PC-3 (cell line): Measurements from ENCODE around the gene IL3RA. TPM values are rescaled to one million over a fixed set of nuclear protein-coding genes. Genes with fewer than 3 reads are reported as not detected.
A peak's percentile ranks its signal among the peaks of the same experiment; 100 is the strongest.

Source experiments
- ATAC-seq: fragments of 200-7000 bp; cut with Tn5 transposase; 2 replicates; pipeline ENCODE4 v1.9.1; 2020; ENCODE audit warnings: mild to moderate bottlenecking, moderate library complexity
- BruUV-seq: library from RNA; stranded (reverse); fragments of 400-500 nt; replicated peaks from 2 replicates; lab custom pipeline; 2021; lab: Mats Ljungman, UMichigan
- CTCF ChIA-PET: fragments of 300-600 bp; sonication (Branson Sonifier 250); formaldehyde crosslinking; loops from one replicate; lab custom pipeline; 2022; ENCODE audit warnings: antibody characterized with exemption; lab: Charles Lee
- POLR2A ChIA-PET: fragments of 300-600 bp; sonication (Branson Sonifier 250); formaldehyde crosslinking; loops from one replicate; lab custom pipeline; 2022; ENCODE audit warnings: antibody characterized with exemption; ENCODE audit not compliant: unreplicated experiment; lab: Charles Lee
- DNase-seq: peaks from one replicate; pipeline ENCODE4 v3.0.0-alpha.2; 2015
- H2AFZ ChIP-seq: fragments of 300-600 bp; sonication (generic); 2 replicates; pipeline ENCODE4 v1.6.0; 2016; ENCODE audit warnings: antibody characterized with exemption, low read length
- H3F3A ChIP-seq: fragments of 300-600 bp; sonication (generic); one replicate; pipeline ENCODE4 v1.6.0; 2017; ENCODE audit warnings: antibody characterized with exemption, low read length, control low read depth, mild to moderate bottlenecking; ENCODE audit not compliant: unreplicated experiment
- H3K27ac ChIP-seq: fragments of 300-600 bp; sonication (generic); 2 replicates; pipeline ENCODE4 v1.5.1; 2016; ENCODE audit warnings: mild to moderate bottlenecking, low read length
- H3K27me3 ChIP-seq: fragments of 300-600 bp; sonication (generic); 2 replicates; pipeline ENCODE4 v1.6.1; 2016; ENCODE audit warnings: low read length, mixed read lengths
- H3K36me3 ChIP-seq: fragments of 300-600 bp; sonication (generic); 2 replicates; pipeline ENCODE4 v1.6.1; 2016; ENCODE audit warnings: low read depth, mixed run types, low read length, mixed read lengths
- H3K4me1 ChIP-seq: fragments of 300-600 bp; sonication (generic); 2 replicates; pipeline ENCODE4 v1.5.1; 2016; ENCODE audit warnings: low read length; ENCODE audit not compliant: insufficient read depth
- H3K4me2 ChIP-seq: fragments of 300-600 bp; sonication (generic); 2 replicates; pipeline ENCODE4 v1.6.0; 2016; ENCODE audit warnings: low read length
- H3K4me3 ChIP-seq: fragments of 300-600 bp; sonication (generic); 2 replicates; pipeline ENCODE4 v1.5.1; 2016; ENCODE audit warnings: mild to moderate bottlenecking, low read length, mixed read lengths
- H3K79me2 ChIP-seq: fragments of 300-600 bp; sonication (generic); 2 replicates; pipeline ENCODE4 v1.6.1; 2017; ENCODE audit warnings: low read length, mixed read lengths
- H3K9ac ChIP-seq: fragments of 300-600 bp; sonication (generic); 2 replicates; pipeline ENCODE4 v1.6.0; 2016; ENCODE audit warnings: mild to moderate bottlenecking, low read length
- H3K9me2 ChIP-seq: fragments of 300-600 bp; sonication (generic); replicated peaks from 2 replicates; pipeline ENCODE4 v1.6.1; 2016; ENCODE audit warnings: mixed run types, low read length, mixed read lengths
- H3K9me3 ChIP-seq: fragments of 300-600 bp; sonication (generic); 2 replicates; pipeline ENCODE4 v1.6.1; 2016; ENCODE audit warnings: low read length, mixed read lengths
- H4K20me1 ChIP-seq: fragments of 300-600 bp; sonication (generic); 2 replicates; pipeline ENCODE4 v1.6.1; 2016; ENCODE audit warnings: low read length, mixed read lengths
- EZH2 ChIP-seq: fragments of 300-600 bp; sonication (generic); IDR thresholded peaks from one replicate; pipeline ENCODE4 v1.6.1; 2017; ENCODE audit warnings: antibody characterized with exemption, mild to moderate bottlenecking, low read length; ENCODE audit not compliant: unreplicated experiment
- EZH2phosphoT487 ChIP-seq: fragments of 300-600 bp; sonication (generic); IDR thresholded peaks from 2 replicates; pipeline ENCODE4 v1.6.1; 2018; ENCODE audit warnings: mild to moderate bottlenecking, antibody characterized with exemption, low read length, borderline replicate concordance
- intact Hi-C: fragments of 100-400 bp; cut with micrococcal nuclease; formaldehyde crosslinking; loops from 2 replicates; pipeline ENCODE4 v1.9.0; 2023
- total RNA-seq: library from RNA; depleted of rRNA; stranded (reverse); fragments of >200 nt; gene quantifications from 2 replicates; pipeline ENCODE4 v1.2.3, GENCODE V29; 2014
- TF ChIP-seq, protein P1 (sequence below): fragments of 300-600 bp; sonication (generic); conservative IDR thresholded peaks from 2 replicates; pipeline ENCODE4 v1.5.1; 2017; ENCODE audit warnings: antibody characterized with exemption, low read depth, mild to moderate bottlenecking, low read length

IL3RA gene
- total RNA-seq, 1 experiment from 2014 or later, result not detected

DNA sequence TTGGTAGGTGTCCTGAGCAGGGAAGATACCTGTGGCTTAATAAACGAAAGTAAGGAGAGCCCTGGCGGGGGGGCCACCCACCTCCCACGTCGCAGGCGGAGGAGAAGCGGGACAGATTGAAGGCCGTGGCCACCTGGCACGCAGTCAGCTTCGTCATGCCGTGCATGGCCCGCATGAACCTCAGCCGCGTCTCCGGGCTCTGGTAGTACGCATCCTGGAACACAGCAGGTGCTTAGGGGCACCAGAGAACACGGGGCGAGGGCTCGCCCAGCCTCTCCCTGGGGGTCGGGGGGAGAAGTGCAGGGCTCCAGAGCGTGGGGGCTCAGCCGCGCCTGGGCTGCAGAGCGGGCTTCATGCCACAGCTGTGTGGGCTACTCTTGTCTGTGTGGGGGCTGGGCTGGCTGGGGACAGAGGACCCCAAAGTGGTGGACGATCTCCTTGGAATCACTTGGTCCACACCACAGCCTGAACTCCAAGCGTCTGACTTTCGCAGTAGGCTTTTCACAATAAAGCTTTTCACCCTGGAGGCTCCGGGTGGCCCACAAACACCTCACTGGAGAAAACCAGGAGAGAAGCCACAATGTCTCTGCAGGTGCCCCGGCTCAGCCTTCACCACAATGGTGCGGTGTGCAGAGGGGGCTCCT lies 82.4 kb downstream of the IL3RA start:
- Histone ChIP-seq H3K9ac (peak overlapping the region; percentile 12; the same call in 1 of the 2 replicates), H3K27ac (peak overlapping the region; percentile 50), H3F3A (no peaks in the 10 kb centered on the region), H3K79me2 (no peaks in the 10 kb centered on the region), H3K4me3 (peak overlapping the region; percentile 50), H3K4me2 (peak overlapping the region; percentile 75), H4K20me1 (no peaks in the 10 kb centered on the region), H3K36me3 (peaks cover 8% of the 10 kb centered on the region; the same call in 1 of the 2 replicates), H3K9me3 (no peaks in the 10 kb centered on the region), H3K4me1 (peaks cover 8% of the 10 kb centered on the region; the same call in 1 of the 2 replicates), H3K9me2 (no peaks in the 10 kb centered on the region), H3K27me3 (no peaks in the 10 kb centered on the region), H2AFZ (peak overlapping the region; percentile 43; the same call in 1 of the 2 replicates)
- DNase-seq (peak; percentile 65), ATAC-seq (peak; percentile 57)
- ChIA-PET POLR2A (no interaction called here), CTCF (no interaction called here)
- BruUV-seq, result no TSS peak
- intact Hi-C loops, result no loop called here
- TF ChIP-seq EZH2phosphoT487 (no peak), EZH2 (no peak)
- TF ChIP-seq, protein P1, sequence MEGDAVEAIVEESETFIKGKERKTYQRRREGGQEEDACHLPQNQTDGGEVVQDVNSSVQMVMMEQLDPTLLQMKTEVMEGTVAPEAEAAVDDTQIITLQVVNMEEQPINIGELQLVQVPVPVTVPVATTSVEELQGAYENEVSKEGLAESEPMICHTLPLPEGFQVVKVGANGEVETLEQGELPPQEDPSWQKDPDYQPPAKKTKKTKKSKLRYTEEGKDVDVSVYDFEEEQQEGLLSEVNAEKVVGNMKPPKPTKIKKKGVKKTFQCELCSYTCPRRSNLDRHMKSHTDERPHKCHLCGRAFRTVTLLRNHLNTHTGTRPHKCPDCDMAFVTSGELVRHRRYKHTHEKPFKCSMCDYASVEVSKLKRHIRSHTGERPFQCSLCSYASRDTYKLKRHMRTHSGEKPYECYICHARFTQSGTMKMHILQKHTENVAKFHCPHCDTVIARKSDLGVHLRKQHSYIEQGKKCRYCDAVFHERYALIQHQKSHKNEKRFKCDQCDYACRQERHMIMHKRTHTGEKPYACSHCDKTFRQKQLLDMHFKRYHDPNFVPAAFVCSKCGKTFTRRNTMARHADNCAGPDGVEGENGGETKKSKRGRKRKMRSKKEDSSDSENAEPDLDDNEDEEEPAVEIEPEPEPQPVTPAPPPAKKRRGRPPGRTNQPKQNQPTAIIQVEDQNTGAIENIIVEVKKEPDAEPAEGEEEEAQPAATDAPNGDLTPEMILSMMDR, result no peak

DNA sequence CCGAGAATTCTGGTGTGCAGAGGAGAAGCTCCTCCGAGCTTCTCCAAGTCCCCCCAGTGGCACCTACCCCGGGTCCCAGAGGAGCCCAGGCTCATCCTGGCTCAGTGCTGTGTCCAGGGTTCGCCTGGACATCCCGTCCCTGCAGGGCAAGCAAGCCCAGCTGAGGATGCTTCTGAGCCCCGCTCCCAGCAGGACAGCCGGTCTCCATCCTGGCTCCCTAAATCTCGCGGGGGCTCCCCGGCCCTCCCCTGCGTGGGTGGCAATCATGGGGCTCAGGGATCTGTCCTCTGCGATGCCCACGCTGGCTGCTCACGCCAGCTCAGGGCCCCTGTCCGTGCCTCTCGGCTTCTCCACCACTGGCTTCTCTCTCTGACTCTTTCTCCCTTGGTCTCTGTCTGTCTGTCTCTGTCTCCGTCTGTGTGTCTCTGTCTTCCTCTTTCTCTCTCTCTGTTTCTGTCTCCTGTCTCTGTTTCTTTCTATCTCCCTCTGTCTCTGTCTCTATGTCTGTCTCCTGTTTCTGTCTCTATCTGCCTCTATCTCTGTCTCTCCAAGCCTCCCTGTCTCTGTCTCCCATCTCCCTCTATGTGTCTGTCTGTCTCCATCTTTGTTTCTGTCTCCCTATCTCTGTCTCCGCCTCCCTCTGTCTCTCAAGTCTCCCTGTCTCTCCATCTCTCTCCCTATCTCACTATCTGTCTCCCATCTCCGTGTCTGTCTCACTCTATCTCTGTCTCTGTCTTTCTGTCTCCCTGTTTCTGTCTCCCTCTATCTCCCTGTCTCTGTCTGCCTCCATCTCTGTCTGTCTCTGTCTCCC lies 83.2 kb downstream of the IL3RA start:
- no peak for TF ChIP-seq EZH2phosphoT487
- no peak for TF ChIP-seq EZH2
- TF ChIP-seq, protein P1, result no peak
- no peak overlapping the region for H2AFZ ChIP-seq
- no peaks in the 10 kb centered on the region for H3K27me3 ChIP-seq
- no peak overlapping the region for H3K27ac ChIP-seq
- no peak overlapping the region for H3K9ac ChIP-seq
- H3K4me2 ChIP-seq, result no peak overlapping the region
- intact Hi-C loops, result no loop called here
- no peaks in the 10 kb centered on the region for H3K9me3 ChIP-seq
- H3K79me2 ChIP-seq, result no peaks in the 10 kb centered on the region
- POLR2A ChIA-PET, result no interaction called here
- CTCF ChIA-PET, result no interaction called here
- no peaks in the 10 kb centered on the region for H3F3A ChIP-seq
- peaks cover 8% of the 10 kb centered on the region; the same call in 1 of the 2 replicates for H3K4me1 ChIP-seq
- ATAC-seq (peak; percentile 11; the same call in 1 of the 2 replicates), DNase-seq (no peak)
- H3K4me3 ChIP-seq, result no peak overlapping the region
- H4K20me1 ChIP-seq, result no peaks in the 10 kb centered on the region
- no TSS peak for BruUV-seq
- H3K9me2 ChIP-seq, result no peaks in the 10 kb centered on the region
- peaks cover 8% of the 10 kb centered on the region; the same call in 1 of the 2 replicates for H3K36me3 ChIP-seq

DNA sequence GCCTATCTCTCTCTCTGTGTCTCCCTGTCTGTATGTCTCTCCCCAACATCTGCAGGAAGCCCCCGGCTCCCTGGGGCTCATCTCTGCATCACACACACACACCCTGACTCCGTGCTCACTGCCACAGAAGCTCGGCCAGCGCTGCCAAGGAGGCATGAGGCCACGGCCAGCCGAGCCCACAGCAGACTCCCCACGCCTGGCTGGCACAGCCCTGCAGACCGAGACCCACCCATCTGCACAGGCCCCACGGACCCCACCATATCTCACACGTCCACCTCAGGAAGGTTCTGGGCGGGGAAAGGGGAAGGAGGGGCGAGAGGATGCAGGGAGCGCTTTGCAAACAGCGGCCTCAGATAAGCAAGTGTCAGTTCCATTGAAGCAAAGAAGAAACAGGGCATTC lies 83.8 kb downstream of the IL3RA start:
- Histone ChIP-seq H3K36me3 (peaks cover 8% of the 10 kb centered on the region; the same call in 1 of the 2 replicates), H3K27me3 (no peaks in the 10 kb centered on the region), H3F3A (no peaks in the 10 kb centered on the region), H2AFZ (no peak overlapping the region), H3K9me3 (no peaks in the 10 kb centered on the region), H3K4me2 (no peak overlapping the region), H3K27ac (no peak overlapping the region), H3K79me2 (no peaks in the 10 kb centered on the region), H3K9ac (no peak overlapping the region), H3K4me3 (no peak overlapping the region), H4K20me1 (no peaks in the 10 kb centered on the region), H3K4me1 (peaks cover 8% of the 10 kb centered on the region; the same call in 1 of the 2 replicates), H3K9me2 (no peaks in the 10 kb centered on the region)
- ATAC-seq (no peak), DNase-seq (no peak)
- ChIA-PET CTCF (no interaction called here), POLR2A (no interaction called here)
- intact Hi-C loops, result no loop called here
- no TSS peak for BruUV-seq
- TF ChIP-seq EZH2phosphoT487, result no peak
- TF ChIP-seq, protein P1, result no peak
- no peak for TF ChIP-seq EZH2
